A673 (cell line): ENCODE measurements around the gene ADARB2. TPM values are rescaled to one million over a fixed set of nuclear protein-coding genes. Genes with fewer than 3 reads are reported as not detected.

Experiments
- BruUV-seq: library from RNA; stranded (reverse); fragments of 400-500 nt; replicated peaks from 2 replicates; lab custom pipeline; 2021; lab: Mats Ljungman, UMichigan
- CTCF ChIA-PET: fragments of 300-600 bp; sonication (Branson Sonifier 250); formaldehyde crosslinking; loops from one replicate; lab custom pipeline; 2022; ENCODE audit warnings: antibody characterized with exemption; lab: Charles Lee
- POLR2A ChIA-PET: fragments of 300-600 bp; sonication (Branson Sonifier 250); formaldehyde crosslinking; loops from one replicate; lab custom pipeline; 2022; ENCODE audit warnings: antibody characterized with exemption; ENCODE audit not compliant: low non-redundant PET; lab: Charles Lee
- DNase-seq: peaks from one replicate; pipeline ENCODE4 v3.0.0-alpha.2; 2015; ENCODE audit warnings: low spot score
- H3K27ac ChIP-seq: fragments of 200-600 bp; sonication (generic); 2 replicates; pipeline ENCODE4 v1.5.1; 2016; ENCODE audit warnings: mixed run types, low read depth, mild to moderate bottlenecking, mixed read lengths, antibody characterized with exemption, low read length; ENCODE audit not compliant: poor library complexity, severe bottlenecking
- H3K27me3 ChIP-seq: fragments of 200-600 bp; sonication (generic); replicated peaks from 2 replicates; pipeline ENCODE4 v1.6.1; 2017; ENCODE audit warnings: mixed run types, low read depth, mild to moderate bottlenecking, mixed read lengths, antibody characterized with exemption, low read length; ENCODE audit not compliant: insufficient read depth, poor library complexity
- H3K36me3 ChIP-seq: fragments of 200-600 bp; sonication (generic); 2 replicates; pipeline ENCODE4 v1.6.1; 2016; ENCODE audit warnings: mixed run types, mild to moderate bottlenecking, mixed read lengths, antibody characterized with exemption, low read length; ENCODE audit not compliant: insufficient read depth, poor library complexity, severe bottlenecking
- H3K4me1 ChIP-seq: fragments of 200-600 bp; sonication (generic); 2 replicates; pipeline ENCODE4 v1.6.1; 2017; ENCODE audit warnings: mixed run types, mild to moderate bottlenecking, mixed read lengths, antibody characterized with exemption, low read length; ENCODE audit not compliant: insufficient read depth, poor library complexity, severe bottlenecking
- H3K4me3 ChIP-seq: fragments of 200-600 bp; sonication (generic); 2 replicates; pipeline ENCODE4 v1.5.1; 2016; ENCODE audit warnings: low read depth, mixed run types, mild to moderate bottlenecking, mixed read lengths, low read length; ENCODE audit not compliant: poor library complexity, severe bottlenecking
- H3K9me3 ChIP-seq: fragments of 200-600 bp; sonication (generic); 2 replicates; pipeline ENCODE4 v1.6.1; 2016; ENCODE audit warnings: mixed run types, low read depth, mild to moderate bottlenecking, mixed read lengths, antibody characterized with exemption, low read length; ENCODE audit not compliant: poor library complexity, severe bottlenecking
- CTCF ChIP-seq: fragments of 300-800, 200-600 bp; sonication (generic); conservative IDR thresholded peaks from 2 replicates; pipeline ENCODE4 v1.5.1; 2017; ENCODE audit warnings: low read depth, mild to moderate bottlenecking, antibody characterized with exemption, low read length, moderate library complexity, mixed read lengths
- EZH2 ChIP-seq: fragments of 200-600 bp; sonication (generic); IDR thresholded peaks from 2 replicates; pipeline ENCODE4 v1.6.1; 2017; ENCODE audit warnings: borderline replicate concordance, low read depth, mild to moderate bottlenecking, mixed read lengths, antibody characterized with exemption, low read length; ENCODE audit not compliant: poor library complexity, severe bottlenecking
- intact Hi-C: fragments of 100-400 bp; cut with micrococcal nuclease; formaldehyde crosslinking; loops from one replicate; pipeline ENCODE4 v1.10.0; 2022; ENCODE audit not compliant: unreplicated experiment
- total RNA-seq: library from RNA; stranded (reverse); gene quantifications from 2 replicates; pipeline ENCODE4 v1.2.3, GENCODE V29; 2021

Gene ADARB2
- total RNA-seq, 1 experiment from 2014 or later: not detected

GRCh38 chr10:1171182-1171581, 566.1 kb downstream of the ADARB2 start:
- H3K27ac ChIP-seq: no peak overlapping the region
- H3K9me3 ChIP-seq: no peaks in the 10 kb centered on the region
- POLR2A ChIA-PET: no interaction called here
- H3K4me1 ChIP-seq: no peaks in the 10 kb centered on the region
- no peak for TF ChIP-seq EZH2
- TF ChIP-seq CTCF: no peak
- intact Hi-C loops: no loop called here
- no peak overlapping the region for H3K4me3 ChIP-seq
- H3K36me3 ChIP-seq: no peaks in the 10 kb centered on the region
- DNase-seq: no peak
- H3K27me3 ChIP-seq: peaks cover 21% of the 10 kb centered on the region
- CTCF ChIA-PET: no interaction called here
- no TSS peak for BruUV-seq

- H3K4me1 ChIP-seq: no peaks in the 10 kb centered on the region
- peaks cover 25% of the 10 kb centered on the region for H3K27me3 ChIP-seq
- H3K9me3 ChIP-seq: no peaks in the 10 kb centered on the region
- no TSS peak for BruUV-seq
- TF ChIP-seq EZH2 (no peak), CTCF (no peak)
- no peak for DNase-seq
- H3K27ac ChIP-seq: no peak overlapping the region
- intact Hi-C loops: no loop called here
- ChIA-PET POLR2A (no interaction called here), CTCF (no interaction called here)
- H3K4me3 ChIP-seq: no peak overlapping the region
- H3K36me3 ChIP-seq: no peaks in the 10 kb centered on the region
These were observed 566.5 kb downstream of the ADARB2 start for GRCh38 chr10:1170867-1171180.

- DNase-seq: no peak
- intact Hi-C loops: no loop called here
- no peak overlapping the region for H3K27ac ChIP-seq
- BruUV-seq: no TSS peak
- H3K27me3 ChIP-seq: peaks cover 31% of the 10 kb centered on the region
- TF ChIP-seq EZH2 (no peak), CTCF (no peak)
- H3K36me3 ChIP-seq: no peaks in the 10 kb centered on the region
- POLR2A ChIA-PET: no interaction called here
- no peak overlapping the region for H3K4me3 ChIP-seq
- H3K9me3 ChIP-seq: no peaks in the 10 kb centered on the region
- no peaks in the 10 kb centered on the region for H3K4me1 ChIP-seq
- CTCF ChIA-PET: no interaction called here
These were observed 567.1 kb downstream of the ADARB2 start for GRCh38 chr10:1169981-1170866.
